GM21381 (cell line): Measurements from ENCODE around the gene MRPS25.

Experiments
- ATAC-seq: cut with Tn5 transposase; IDR thresholded peaks from one replicate; pipeline ENCODE4 v1.9.1; 2021; ENCODE audit warnings: mild to moderate bottlenecking, moderate library complexity; ENCODE audit not compliant: unreplicated experiment

The MRPS25 gene

DNA sequence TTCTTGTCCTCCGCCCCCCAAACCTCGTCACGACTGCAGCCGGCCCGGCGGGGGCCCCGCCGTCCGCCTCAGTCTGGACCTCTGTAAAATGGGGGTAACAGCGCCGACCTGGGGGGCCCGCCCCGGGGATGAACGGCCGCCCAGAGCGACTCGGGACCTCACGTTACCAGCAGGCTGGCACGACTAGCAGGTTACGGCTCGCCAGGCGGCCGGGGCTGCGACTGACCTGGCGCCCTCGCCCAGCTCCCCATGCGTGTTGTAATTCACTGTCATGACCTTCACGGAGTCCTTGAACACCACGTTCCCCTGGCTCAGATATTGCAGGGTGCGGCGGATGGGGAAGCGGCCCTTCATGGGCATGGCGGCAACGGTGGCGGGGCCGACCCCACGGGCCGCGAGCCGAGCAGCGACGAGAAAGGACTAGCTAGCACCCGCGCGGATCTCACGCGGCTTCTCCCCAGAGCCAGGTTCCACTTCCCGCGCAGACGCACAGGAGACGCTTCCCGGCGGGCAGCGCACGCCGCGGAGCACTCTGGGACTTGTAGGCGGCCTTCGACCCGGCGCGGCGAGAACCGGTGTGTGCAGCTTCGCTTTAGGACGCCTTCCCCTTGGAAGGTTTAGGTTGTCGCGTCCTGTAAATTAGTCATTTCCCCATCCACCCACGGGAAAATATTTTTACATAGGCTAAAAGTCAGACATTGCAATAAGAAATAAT lies at the start of gene MRPS25:
MRPS25 (minus strand) TSS at position 481 of the 715 bp plus-strand sequence; CDS start at position 360, 121 bp downstream.
- ATAC-seq = peak; percentile 96

DNA sequence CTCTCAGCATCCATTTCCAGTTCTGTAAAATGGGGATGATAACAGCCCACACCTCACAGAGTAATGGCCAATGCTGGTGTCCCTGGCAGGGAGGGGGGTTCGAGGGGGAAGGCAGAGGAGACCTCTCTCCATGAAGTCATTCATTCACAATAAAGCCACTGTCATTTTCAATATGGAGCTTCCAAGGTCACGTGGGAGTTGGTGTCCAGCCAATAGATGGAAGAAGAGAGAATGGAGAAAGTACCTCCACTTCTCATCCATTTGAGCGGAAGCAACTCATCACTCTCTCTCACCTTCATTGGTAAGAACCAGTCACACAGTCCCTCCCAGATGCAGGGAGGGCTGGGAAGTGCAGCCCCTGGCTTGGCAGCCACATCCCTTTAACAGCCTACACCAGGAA lies 48.8 kb upstream of the MRPS25 start:
- no peak for ATAC-seq

DNA sequence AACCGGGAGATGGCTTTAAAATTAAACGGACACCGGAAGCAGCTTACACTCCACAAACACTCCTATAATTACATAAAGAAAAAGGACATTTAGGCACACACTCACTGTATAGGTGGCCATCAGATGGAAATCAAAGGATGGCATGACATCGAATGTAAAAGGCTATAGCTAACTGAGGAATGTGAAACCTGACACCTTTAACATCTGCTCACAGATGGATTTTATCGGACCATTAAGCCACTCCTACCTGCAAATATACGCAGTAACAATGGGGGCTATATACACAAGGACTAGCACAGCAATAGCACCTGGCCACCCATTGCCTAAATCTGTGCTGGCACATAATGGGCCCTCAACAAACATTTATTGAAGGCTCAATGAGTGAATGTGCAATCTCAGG lies 48.4 kb upstream of the MRPS25 start:
- ATAC-seq = no peak

DNA sequence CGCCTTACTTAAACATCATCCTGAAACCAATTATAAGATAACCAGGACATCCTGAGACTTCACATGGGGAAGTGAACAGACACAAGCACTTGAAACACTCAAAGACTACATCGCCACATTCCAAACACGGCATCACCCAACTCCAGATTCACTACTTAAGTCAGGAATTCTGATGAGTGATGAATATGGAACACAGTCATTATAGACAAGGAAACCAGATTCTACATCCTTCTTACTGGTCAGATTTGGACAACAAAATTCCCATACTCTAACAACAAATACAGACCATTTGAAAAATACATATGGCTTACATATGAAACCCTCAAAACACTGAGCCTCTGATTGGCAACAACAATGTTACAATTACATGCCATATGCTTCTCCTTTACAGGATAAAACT lies 46.9 kb upstream of the MRPS25 start:
- no peak for ATAC-seq

DNA sequence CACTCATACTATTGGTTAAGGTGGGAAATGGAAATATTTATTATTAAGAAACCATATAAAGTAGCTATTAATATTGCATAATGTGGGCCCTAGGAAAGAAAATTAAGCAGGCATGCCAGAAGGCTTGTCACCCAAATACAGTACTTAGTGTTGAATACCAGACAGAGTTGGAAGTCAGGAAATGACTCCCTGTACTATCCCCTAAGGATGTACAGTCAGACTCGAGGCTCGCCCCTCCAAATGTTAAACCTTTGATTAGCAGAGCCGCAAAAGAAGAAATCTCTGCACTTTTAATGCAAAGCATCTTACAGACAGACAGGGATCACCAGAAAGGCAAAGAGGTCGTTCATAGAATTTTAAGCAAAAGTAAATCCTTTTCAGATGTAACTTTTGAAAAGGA lies 45.1 kb upstream of the MRPS25 start:
- no peak for ATAC-seq

DNA sequence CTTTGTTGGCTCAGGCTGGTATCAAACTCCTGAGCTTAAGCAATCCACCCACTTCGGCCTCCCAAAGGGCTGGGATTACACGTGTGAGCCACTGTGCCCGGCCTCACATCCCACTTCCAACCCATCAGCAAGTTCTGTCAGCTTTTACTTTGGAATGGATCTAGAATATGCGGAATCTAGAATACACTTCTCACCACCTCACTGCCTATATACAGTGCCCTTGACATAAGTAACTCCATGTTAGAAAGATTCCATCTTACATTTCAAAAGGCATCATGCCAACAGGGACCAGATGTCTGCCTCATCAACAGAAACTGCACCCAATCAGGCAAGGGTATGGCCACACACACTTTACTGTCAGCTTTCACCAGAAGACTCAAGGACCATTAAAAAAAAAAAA lies 43.8 kb upstream of the MRPS25 start:
- ATAC-seq = no peak

DNA sequence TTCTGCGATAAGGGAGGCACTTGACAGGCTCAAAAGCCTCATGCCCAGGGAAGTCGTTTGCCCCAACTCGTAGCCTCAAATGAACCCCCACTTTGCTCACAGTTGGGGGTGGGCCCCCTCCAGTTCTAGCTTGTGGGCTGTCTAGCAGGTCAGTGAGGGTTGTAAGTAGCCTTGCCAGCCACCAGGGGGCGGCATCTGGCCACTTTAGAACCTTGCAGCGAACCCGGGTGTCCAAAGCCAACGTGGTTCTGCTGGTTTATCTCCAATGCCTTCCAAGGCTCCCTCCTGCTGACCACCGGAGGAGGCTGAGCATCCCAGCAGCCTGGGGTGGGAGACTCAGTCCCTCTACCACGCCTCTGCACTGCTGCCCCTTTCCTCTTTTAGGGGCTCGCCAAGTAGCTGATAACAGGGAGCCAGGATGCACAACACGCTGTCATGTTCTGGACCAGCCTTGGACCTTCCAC lies 43.0 kb upstream of the MRPS25 start:
- no peak for ATAC-seq

DNA sequence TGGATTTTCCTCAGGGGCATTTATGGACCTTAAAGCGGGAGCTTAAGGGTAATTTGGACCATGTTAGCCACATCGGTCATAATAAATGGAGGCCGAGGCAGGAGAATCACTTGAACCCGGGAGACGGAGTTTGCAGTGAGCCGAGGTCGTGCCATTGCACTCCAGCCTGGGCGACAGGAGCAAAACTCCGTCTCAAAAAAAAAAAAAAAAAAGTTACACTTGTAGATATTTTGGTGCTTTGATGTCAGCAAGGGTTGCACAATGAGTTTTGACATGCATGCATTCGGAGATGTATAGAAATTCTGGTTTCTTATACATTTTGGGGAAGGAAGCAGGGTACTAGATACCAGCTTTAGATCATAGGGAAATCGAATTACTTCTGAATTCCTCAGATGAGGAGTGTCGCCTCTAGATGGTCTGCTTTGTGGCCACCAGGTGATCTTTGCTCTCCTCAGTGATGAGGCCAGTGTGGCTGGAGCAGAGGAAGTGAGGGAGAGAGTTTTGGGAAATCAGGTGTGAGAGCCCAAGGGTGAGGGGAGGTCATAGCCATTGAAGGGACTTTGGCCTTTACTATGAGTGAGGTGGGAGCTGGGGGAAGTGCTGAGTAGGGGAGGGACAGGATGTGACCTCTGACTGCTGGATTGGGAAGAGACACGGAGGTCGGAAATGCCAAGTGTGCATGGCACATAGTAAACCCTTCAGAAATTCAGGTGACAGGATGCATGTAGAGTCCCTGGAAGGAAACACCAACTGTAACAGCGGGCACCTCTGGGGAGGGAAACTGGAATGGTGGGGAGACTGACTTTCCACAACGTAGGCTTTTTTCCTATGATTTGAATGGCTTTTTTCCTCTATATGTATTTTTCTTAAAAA lies 42.2 kb upstream of the MRPS25 start:
- ATAC-seq = no peak

DNA sequence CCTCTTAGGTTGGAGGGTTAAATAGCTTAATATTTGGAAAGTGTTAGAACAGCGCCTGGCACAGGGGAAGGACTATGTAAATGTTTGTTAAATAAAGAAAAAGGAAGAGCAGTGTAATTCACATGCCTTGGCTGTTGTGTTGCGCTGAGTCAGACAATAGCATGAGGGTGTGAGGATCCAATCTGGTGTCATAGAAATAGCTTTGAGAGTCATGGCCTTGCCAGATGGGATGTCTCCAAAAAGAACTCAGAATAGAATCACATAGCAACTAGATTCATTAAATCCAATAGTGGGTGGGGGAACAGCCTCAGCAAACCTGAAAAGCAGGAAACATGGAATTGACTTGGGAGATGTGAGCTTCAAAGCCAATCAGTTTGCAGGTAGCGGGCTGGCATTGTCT lies 37.7 kb upstream of the MRPS25 start:
- ATAC-seq = no peak

DNA sequence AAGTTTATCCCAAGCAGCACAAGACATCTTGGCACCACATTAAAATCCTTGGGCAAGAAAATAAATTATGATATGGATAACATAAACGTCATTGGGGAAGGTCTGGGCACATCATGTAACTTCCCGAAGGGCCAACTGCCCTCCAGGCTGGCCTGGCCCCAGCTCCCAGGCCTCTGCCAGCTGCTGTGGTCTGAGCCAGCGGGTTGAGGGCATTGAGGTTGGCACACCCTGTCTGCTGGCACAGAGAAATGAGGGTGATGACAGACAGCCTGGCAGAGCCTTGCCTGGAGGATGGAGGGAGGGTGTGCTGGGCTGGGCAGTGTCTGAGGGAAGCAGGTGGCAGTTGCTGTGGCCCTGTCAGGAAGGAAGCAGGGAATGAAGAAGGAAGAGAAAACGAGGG lies 37.1 kb upstream of the MRPS25 start:
- no peak for ATAC-seq

DNA sequence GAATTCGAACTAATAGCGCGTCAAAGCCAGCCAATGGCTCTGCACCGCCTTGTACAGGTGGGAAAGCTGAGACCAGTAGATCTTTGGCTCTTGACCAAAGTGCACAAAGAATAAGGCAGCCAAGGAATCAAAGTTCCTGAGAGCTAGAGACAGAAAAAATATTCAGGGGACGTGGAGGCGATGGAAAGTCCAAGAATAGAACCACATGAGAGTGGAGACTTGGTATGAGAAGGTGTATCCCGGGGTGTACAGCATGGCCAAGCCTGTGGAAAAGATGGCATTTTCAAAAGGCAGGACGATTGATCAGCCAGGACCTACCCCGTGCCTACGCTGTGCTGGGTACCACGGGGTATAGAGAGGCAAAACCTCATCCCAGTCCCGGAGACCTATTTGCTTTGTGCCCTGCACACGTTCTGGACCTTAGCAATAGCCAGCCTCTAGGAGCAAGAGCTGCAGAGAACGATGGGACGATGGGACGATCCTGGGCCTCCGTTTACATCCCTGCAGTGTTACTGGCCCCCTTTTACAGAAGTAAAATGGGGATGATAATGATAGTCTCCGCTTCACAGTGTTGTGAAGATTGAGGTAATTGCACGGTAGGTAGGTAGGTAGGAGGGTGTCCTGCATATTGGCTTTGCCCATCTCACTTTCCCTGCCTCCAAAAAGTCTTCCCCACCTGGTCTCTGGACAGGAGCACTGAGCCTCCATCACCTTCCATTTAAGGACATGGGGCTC lies 34.4 kb upstream of the MRPS25 start:
- peak; percentile 3 for ATAC-seq

DNA sequence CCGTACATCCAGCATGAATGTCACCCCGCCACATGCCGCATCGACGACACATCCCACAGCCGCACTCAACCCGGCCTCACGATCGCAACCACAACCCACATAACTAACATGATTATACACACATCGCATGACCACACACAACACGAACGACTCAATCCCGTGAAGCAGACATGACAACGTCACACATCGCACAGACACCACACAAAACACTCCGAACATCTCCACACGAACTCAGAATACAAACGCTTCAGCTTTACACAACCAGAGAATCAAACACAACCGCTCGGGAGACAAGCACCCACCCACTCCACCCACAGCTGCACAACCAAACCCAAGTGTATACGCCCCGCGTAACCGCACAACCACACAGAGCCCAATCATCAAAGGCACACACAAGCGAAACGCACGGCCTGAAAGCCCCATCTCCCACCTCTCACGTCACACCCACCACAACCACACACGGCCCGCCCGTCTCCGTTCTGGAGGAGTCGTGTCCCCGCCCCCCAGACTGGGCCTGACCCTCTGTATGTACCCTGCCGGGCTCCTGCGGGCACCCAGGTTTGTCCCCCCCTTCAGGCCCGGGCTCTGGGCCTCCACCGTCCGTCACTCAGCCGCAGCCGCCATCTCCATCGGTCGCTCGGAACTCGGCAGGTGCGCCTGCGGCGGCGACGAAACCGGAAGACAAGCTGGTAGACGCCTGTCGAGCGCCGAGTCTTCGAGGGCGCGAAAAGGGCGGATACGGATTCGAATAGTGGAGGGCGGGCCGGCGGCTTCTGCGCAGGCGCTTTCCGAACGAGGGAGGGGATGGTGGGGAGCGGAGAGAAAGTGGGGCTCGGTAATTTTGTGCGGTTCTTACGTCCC lies 33.6 kb upstream of the MRPS25 start, which contains the start of gene RBSN:
RBSN (minus strand) TSS at position 646 of the 861 bp plus-strand sequence. CDS start 3,028 bp downstream, outside the sequence.
- ATAC-seq = peak; percentile 93

DNA sequence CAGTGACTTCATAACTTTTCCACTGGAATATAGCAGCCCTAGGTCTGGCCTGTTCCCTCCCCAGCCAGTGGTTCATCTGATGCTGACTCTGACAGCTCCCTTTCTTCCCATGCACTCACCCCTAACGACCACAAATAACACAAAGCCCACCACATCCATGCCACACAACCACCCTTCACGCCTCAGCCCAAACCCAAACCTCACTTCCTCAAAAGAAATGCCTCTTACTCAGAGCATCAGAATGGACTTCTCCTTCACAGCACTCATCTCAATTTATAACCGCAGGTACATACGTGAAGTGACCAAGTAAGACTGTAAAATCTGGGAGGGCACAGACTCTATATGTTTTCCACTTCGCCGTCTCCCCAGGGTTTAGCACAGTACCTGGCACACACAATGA lies 32.8 kb upstream of the MRPS25 start:
- no peak for ATAC-seq

DNA sequence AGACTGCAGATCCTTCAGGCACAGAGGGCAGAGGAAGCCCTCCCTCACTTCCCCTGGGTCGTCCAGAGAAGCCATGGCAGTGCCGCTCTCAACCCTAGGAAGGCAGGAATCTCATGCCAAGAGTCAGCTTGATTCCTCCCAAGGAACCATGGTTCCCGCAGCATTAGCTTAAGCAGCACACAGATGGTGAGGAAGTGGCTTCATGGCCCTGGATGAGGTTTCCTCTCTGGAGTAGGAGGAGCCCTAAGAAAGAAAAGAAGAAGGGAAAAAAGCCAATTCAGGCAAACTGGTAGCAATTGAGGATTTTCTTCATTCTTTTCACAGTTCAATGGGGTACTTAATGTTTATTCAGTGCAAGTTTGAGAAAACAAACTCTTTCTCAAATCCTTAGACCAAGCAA lies 30.9 kb upstream of the MRPS25 start:
- ATAC-seq = no peak

DNA sequence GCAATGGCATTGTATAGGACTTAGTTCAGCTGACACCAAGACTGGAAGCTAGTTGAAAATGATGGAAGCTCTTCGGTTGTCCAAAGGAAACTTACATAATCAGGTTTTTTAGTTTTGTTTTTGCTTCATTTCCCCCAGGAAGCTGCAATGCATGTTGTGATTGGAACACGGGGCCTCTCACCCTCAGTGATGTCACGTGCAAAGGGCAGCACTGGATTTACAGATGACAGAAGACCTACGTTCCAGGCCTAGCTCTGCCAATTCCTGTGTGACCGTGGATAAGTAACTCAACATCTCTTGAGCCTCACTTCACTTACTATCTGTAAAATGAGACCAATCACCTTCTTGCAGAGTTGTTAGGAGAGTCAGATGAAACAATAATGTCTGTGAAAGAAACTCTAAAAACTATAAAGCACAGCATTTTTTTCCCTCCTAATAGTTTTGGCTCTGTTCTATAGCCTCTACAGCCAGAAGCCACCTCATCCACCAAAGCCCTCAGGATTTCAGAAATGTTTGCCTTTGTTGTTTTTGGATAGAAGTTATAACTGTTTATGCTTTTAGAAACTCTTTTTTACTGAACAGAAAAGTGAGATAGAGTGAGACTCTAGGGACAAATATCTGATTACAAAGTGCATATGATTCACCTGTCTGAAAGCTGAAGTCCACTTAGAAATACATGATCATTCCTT lies 29.2 kb upstream of the MRPS25 start:
- ATAC-seq = no peak

DNA sequence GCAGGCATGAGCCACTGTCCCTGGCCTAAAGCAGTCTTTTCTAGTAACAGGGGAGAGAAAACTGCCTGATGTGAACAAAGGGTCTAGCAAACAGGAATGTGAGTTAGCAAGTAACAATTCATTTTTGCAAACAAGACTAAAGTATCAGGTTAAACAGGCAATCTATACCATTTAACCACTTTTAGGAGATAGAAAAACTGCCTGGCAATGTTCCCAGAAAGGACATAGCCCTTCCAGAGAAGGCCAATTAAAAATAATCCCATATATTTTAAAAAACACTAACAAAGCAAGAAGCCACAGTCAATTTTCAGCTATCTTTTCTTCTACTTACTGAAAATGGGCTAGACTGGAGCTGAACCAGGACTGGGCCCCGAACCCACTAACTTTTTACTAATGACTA lies 27.6 kb upstream of the MRPS25 start:
- no peak for ATAC-seq

DNA sequence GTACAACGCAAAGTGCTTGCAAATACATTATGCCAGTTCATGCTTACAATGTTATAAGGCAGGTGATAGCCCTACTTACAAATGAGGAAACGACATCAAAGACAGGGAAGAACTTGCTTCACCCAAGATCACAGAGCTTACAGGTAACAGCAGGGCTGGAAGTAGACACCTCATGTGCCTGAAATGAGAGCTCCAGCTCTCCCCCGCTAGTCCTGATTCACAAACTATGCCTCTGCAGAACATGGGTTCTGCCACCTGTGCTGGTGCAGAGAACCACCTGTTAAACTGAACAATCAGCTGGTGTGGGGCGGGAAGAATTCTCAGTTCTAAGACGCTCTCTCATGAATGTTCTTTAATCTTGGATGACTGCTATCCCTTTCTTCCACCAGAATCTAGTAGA lies 26.5 kb upstream of the MRPS25 start:
- no peak for ATAC-seq

DNA sequence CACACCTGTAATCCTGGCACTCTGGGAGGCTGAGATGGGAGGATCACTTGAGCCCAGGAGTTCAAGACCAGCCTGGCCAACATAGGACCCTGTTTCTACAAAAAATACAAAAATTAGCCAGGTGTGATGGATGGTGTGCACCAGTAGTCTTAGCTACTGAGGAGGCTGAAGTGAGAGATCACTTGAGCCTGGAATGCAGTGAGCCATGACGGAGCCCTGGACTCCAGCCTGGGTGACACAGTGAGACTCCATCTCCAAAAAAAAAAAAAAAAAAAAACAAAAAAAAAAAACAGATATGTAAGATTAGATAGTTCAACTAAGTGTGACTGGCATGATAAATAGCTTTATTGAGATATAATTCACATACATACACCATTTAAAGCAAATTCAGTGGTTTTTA lies 24.1 kb upstream of the MRPS25 start:
- no peak for ATAC-seq

DNA sequence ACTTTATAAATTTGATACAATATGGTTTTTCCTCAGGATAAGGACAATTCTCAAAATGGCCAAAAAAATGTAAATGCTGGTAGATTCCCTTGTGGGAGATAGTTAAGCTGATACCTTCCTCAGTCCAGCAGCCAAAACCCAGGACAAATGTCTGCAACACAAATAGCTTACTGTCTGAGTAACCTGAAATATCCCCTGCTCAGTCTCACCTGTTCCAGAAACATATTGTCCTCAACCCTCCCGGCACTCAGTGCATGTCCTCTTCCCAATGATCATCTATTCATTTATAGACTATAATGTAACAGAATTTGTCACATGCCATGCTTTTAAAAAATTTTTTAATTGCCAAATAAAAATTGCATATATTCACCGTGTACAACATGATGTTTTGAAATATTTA lies 21.6 kb upstream of the MRPS25 start:
- ATAC-seq = no peak

DNA sequence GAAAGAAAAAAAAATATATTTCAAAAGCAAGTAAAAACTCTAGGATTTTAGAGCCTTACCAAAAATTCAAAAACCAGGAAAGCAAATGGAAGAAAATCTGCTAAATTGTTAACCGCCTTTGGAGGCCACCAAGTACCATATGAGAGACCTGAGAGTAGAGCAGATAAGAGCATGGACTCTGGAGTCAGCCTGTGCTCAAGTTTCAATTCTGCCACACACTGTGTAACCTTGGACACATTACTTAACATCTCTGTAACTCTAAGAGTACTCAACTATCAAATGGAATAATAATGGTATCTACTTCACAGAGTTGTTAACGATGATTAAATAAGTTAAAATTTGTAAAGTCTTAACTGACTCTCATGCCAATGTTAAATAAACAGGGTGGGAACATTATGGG lies 21.1 kb upstream of the MRPS25 start:
- ATAC-seq = no peak
